Coronary artery (tissue), 2 donors: ENCODE data around the gene PRDM16.

Experiments
- DNase-seq: peaks from one replicate; pipeline ENCODE4 v3.0.0-alpha.2; 2017; ENCODE audit warnings: low spot score
- H3K27ac ChIP-seq, 2 donors: fragments of 200-600 bp; sonication (generic); one replicate each; pipeline ENCODE4 v1.5.1; 2016 to 2019
- H3K4me3 ChIP-seq: fragments of 200-600 bp; sonication (generic); 2 replicates; pipeline ENCODE4 v1.5.1; 2016; ENCODE audit warnings: mild to moderate bottlenecking, moderate library complexity
- TF ChIP-seq, protein P1 (sequence below): fragments of 200-600 bp; sonication (generic); IDR thresholded peaks from one replicate; pipeline ENCODE4 v1.5.1; 2019; ENCODE audit warnings: antibody characterized with exemption

Gene PRDM16

DNA sequence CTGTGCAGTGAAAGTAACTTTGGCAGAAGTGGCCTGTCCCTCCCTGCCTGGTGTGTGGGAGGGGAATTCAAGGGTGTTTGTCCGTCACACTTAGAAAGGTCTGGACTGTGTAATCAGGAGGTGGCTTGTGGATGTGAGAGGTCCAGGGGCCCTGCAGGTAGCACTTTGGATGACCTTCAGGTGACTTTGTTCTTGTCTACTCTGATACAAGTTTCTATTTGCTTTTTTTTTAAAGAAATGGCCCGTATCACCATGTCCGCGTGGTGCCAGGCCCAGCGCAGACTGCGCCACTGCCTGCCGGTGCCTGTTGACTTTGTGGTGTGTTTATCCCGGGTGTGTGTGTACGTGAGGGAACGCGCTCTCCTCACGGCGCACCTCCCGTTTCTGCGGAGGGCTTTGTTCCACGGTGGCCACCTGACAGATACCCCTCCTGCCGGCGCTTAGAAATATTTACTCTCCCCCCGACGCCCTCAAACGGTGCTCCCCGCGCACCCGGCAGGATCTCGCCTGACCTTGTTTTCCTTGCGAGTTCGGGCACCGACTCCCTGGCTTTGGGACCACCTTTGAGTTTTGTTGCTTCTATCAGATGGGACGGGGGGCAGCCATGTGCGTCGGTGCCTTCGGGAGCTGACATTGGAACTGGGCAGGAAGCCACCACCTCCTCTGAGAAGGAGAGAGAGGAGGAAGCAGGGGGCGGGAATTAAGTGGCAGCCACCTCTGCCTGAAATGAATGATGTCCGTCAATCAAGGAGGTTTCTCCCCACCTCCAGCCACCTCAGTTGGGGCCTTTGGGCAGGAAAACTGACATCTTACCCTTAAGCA is 119.4 kb downstream of the PRDM16 start:
- TF ChIP-seq, protein P1, sequence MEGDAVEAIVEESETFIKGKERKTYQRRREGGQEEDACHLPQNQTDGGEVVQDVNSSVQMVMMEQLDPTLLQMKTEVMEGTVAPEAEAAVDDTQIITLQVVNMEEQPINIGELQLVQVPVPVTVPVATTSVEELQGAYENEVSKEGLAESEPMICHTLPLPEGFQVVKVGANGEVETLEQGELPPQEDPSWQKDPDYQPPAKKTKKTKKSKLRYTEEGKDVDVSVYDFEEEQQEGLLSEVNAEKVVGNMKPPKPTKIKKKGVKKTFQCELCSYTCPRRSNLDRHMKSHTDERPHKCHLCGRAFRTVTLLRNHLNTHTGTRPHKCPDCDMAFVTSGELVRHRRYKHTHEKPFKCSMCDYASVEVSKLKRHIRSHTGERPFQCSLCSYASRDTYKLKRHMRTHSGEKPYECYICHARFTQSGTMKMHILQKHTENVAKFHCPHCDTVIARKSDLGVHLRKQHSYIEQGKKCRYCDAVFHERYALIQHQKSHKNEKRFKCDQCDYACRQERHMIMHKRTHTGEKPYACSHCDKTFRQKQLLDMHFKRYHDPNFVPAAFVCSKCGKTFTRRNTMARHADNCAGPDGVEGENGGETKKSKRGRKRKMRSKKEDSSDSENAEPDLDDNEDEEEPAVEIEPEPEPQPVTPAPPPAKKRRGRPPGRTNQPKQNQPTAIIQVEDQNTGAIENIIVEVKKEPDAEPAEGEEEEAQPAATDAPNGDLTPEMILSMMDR = no peak
- no peak for DNase-seq
- Histone ChIP-seq H3K4me3 (peak overlapping the region; percentile 50), H3K27ac (peak overlapping the region; percentile 95 to 99)

DNA sequence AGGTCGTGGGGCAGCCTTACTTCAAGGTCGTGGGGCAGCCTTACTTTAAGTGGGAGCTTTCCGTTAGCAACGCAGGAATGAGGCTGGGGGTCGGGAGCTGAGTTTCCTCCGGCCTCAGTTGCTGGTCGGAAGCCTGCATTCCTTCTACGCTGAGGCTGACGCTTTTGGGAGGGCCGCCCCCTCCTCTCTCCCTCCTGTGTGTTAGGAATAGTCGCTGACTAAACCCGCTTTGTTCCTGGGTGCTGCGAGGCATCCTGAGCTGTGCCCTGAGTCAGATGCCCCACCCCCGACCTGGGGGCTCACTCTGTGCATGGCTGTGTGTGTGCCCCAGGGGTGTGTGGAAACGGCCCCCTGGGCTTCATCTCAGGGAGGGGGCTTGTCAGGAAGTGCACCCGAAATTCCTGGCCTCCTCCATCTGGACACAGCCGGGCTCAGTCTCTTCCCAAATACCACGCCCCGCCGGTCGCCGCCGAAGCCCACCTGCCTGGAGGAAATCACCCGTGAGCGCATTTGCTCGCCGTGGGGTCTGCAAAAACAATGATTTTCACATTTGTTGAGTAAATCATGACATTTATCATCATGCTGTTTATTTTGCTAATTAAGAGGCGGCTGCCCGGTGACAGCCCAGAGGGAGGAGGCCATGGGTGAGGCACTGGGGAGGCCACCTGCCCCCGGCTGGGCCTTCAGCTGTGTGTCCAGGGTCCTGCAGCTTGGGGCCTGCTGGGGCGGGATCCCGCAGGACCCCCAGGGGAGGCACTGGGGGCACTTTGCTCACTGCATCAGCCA is 121.4 kb downstream of the PRDM16 start:
- TF ChIP-seq, protein P1 = no peak
- no peak for DNase-seq
- H3K27ac ChIP-seq = peak overlapping the region; percentile 95 to 99
- no peak overlapping the region for H3K4me3 ChIP-seq

GRCh38 chr1:3192361-3192760 is 123.4 kb downstream of the PRDM16 start:
- DNase-seq = no peak
- no peak overlapping the region for H3K4me3 ChIP-seq
- H3K27ac ChIP-seq = peak overlapping the region; percentile 95 to 99

DNA sequence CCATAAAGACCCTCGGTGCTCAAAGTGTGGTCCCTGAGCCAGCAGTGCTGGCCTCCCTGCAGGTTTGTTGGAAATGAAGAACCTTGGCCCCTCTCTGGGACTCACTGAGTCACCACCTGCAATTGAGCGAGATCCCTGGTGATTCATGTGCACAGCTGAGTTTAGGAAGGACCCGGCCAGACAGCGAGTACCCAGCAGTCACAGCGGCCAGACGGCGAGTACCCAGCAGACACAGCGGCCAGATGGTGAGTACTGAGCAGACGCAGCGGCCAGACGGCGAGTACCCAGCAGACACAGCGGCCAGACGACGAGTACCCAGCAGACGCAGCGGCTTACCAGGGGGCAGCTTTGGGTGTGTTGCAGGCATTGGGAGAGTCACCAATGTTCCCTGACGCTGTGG is 123.8 kb downstream of the PRDM16 start:
- DNase-seq = no peak
- H3K27ac ChIP-seq = peak overlapping the region; percentile 95 to 99
- H3K4me3 ChIP-seq = no peak overlapping the region
- TF ChIP-seq, protein P1 = no peak

More at GRCh38 chr1:3192361-3192760, 123.4 kb downstream of the PRDM16 start:
- TF ChIP-seq, protein P1 = no peak

DNA sequence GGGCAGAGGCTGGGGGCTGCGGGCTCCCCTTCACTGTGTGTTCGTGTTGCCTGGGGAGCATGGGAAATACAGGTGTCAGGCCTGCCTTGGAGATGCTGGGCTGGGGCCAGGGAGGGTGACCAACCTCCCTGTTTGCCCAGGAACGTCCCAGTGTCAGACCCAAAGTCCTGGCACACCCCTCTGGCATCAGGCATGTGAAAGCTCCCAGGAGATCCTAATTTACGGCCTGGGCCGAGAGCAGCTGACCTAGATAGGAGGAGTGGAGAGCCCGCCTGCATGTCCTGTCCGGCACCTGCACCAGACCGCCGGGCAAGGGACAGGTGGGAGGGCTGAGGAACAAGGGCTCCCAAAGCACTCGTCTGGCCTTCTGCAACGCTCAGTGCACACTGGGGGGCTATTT is 124.8 kb downstream of the PRDM16 start:
- TF ChIP-seq, protein P1 = no peak
- Histone ChIP-seq H3K27ac (peak overlapping the region; percentile 95 to 99), H3K4me3 (peak overlapping the region; percentile 2)
- no peak for DNase-seq

GRCh38 chr1:3194760-3195479 is 125.9 kb downstream of the PRDM16 start:
- H3K27ac ChIP-seq = peak overlapping the region; percentile 95 to 99
- peak overlapping the region; percentile 43 for H3K4me3 ChIP-seq
- TF ChIP-seq, protein P1 = no peak
- peak; percentile 96 for DNase-seq
